Activated CD4-positive, alpha-beta T cell treated with anti-CD3 and anti-CD28 coated beads, Interleukin-2, amount 10 ng/mL, durations not matched to agents 24 days and 14 days (primary cell): ENCODE data around the gene MAP3K2. TPM values are rescaled to one million over a fixed set of nuclear protein-coding genes. Genes with fewer than 3 reads are reported as not detected.

ENCODE experiments used
- DNase-seq: peaks from one replicate; pipeline ENCODE4 v3.0.0; 2022
- H3K27ac Mint-ChIP-seq: one replicate; pipeline ENCODE4 v1.8.0; 2022; ENCODE audit warnings: mild to moderate bottlenecking, mixed read lengths
- H3K27me3 Mint-ChIP-seq: one replicate; pipeline ENCODE4 v1.8.0; 2022; ENCODE audit warnings: mixed read lengths
- H3K36me3 Mint-ChIP-seq: one replicate; pipeline ENCODE4 v1.8.0; 2022; ENCODE audit warnings: low read depth, mild to moderate bottlenecking, mixed read lengths
- H3K4me1 Mint-ChIP-seq: one replicate; pipeline ENCODE4 v1.8.0; 2021; ENCODE audit warnings: mixed read lengths
- H3K4me3 Mint-ChIP-seq: one replicate; pipeline ENCODE4 v1.8.0; 2022; ENCODE audit warnings: mild to moderate bottlenecking, moderate library complexity, mixed read lengths
- H3K9me3 Mint-ChIP-seq: one replicate; pipeline ENCODE4 v1.8.0; 2021; ENCODE audit warnings: mixed read lengths
- intact Hi-C: fragments of 100-400 bp; cut with micrococcal nuclease; formaldehyde crosslinking; loops from one replicate; pipeline ENCODE4 v1.15.1; 2023
- total RNA-seq: library from RNA; stranded (reverse); gene quantifications from 2 replicates; pipeline ENCODE4 v1.2.3, GENCODE V29; 2022

Gene MAP3K2
- total RNA-seq, 1 donor from 2014 or later: 53.7 TPM

DNA sequence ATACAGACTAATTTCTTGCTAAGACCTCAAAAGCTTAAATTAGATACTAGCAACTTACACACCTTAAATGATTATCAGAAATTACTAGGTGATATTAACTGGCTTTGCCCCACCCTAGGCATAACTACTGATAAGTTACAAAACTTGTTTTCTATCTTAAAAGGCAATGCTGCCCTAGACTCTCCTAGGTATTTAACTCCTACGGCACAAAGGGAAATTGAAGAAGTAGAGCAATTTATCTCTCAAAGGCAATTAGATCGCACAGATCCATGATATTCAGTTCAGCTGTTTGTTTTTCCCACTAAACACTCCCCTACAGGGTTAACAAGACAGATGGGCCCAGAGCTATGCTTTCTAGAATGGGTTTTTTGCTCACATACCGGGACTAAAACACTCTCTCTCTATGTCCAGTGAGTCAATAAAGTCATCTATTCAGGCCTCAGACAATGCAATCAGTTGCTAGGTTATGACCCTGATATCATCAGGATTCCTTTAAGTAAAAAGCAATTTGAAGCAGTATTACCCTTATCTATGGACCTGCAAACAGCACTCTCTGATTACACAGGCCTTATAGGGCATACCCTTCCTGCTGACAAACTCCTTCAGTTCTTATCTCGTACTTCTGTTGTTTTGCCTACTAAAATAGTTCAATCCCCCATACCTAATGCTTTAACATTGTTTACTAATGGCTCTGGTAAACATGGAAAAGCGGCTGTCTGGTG is 14.3 kb downstream of the MAP3K2 start:
- Mint-ChIP-seq H3K4me3 (no peak overlapping the region), H3K4me1 (peaks cover 10% of the 10 kb centered on the region), H3K27ac (no peak overlapping the region), H3K9me3 (peaks cover 30% of the 10 kb centered on the region), H3K27me3 (no peaks in the 10 kb centered on the region), H3K36me3 (peaks cover 48% of the 10 kb centered on the region)
- intact Hi-C loops: no loop called here
- DNase-seq: no peak

DNA sequence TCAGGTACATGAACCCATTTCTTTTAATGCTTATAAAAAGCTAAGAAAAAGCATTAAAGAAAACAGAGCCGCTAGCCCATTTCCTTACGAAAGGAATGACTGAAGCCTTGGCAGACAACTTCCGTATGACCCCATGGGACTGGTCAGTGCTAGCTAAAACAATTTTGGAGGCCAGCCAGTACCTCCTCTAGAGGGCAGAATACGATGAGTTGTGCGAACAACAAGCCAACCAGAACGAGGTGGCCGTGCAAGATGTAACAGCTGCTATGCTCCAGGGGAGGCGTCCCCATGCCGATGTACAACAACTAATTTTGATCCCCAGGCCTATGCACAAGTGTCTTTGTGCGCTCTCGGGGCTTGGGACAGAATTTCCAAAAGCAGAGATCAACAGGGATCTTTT is 16.7 kb downstream of the MAP3K2 start:
- Mint-ChIP-seq H3K36me3 (peaks cover 39% of the 10 kb centered on the region), H3K4me1 (peaks cover 5% of the 10 kb centered on the region), H3K27me3 (no peaks in the 10 kb centered on the region), H3K27ac (no peak overlapping the region), H3K4me3 (no peak overlapping the region), H3K9me3 (peaks cover 30% of the 10 kb centered on the region)
- no peak for DNase-seq
- intact Hi-C loops: no loop called here

DNA sequence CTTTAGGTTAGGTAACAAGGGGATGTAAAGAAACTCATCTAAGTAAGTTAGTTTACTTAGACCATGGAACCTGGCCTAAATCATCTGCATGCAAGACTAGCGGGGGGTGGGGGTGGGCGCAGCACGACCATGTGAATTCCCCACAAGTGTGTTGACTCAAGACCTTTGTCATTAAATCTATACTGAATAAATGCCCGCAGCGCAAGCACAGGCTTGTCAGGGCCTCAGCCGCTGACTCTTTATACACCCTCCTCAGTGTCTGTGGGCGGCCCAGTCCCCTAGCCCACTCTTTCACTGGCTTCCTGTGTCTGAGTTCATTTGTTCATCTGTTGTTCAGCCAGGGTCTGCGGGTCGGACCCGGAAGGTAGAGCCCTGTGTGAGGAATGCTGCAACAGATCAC is 17.8 kb downstream of the MAP3K2 start:
- DNase-seq: no peak
- Mint-ChIP-seq H3K4me1 (peaks cover 9% of the 10 kb centered on the region), H3K27ac (no peak overlapping the region), H3K4me3 (no peak overlapping the region), H3K27me3 (no peaks in the 10 kb centered on the region), H3K36me3 (peaks cover 33% of the 10 kb centered on the region), H3K9me3 (peaks cover 26% of the 10 kb centered on the region)
- intact Hi-C loops: no loop called here

DNA sequence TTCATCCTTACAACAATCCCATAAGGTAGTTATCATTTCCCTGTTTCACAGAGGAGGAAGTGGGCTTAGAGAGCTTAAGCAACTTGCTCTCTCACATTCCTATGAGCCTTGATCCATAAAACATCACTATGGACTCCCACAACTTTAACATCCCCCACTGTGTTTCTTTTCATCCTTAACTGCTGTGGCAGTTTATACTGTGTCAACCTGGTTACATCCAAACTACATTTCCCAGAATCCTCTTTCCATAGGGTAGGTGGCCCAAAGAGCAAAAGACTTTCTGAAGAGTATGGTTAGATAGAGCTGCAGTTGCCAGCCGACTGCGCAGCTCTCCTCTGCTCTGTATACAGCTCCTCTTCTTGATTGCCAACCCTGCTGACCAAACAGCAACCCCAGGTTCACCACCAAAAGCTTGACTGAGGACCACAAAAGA is 22.5 kb downstream of the MAP3K2 start:
- Mint-ChIP-seq H3K36me3 (peaks cover 9% of the 10 kb centered on the region), H3K27ac (no peak overlapping the region), H3K4me1 (peaks cover 13% of the 10 kb centered on the region), H3K9me3 (no peaks in the 10 kb centered on the region), H3K27me3 (no peaks in the 10 kb centered on the region), H3K4me3 (no peak overlapping the region)
- DNase-seq: no peak
- intact Hi-C loops: no loop called here

DNA sequence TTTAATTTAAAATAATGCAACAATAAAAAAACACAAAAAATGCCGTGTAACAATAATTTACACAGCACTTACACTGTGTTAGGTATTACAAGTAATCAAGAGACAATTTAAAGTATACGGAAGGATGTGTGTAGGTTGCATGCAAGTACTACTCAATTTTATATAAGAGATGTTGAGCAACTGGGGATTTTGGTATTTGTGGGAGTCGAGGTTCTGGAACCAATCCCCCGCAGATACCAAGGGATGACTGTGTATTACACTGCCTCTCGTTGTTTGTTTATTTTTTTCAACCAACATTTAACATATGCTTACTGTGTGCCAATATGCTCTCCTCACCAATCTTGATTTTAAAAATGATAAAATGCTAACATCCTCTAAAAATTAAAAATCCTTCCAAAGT is 24.8 kb downstream of the MAP3K2 start:
- Mint-ChIP-seq H3K36me3 (no peaks in the 10 kb centered on the region), H3K27ac (no peak overlapping the region), H3K9me3 (no peaks in the 10 kb centered on the region), H3K27me3 (no peaks in the 10 kb centered on the region), H3K4me1 (peaks cover 15% of the 10 kb centered on the region), H3K4me3 (no peak overlapping the region)
- no peak for DNase-seq
- intact Hi-C loops: no loop called here

DNA sequence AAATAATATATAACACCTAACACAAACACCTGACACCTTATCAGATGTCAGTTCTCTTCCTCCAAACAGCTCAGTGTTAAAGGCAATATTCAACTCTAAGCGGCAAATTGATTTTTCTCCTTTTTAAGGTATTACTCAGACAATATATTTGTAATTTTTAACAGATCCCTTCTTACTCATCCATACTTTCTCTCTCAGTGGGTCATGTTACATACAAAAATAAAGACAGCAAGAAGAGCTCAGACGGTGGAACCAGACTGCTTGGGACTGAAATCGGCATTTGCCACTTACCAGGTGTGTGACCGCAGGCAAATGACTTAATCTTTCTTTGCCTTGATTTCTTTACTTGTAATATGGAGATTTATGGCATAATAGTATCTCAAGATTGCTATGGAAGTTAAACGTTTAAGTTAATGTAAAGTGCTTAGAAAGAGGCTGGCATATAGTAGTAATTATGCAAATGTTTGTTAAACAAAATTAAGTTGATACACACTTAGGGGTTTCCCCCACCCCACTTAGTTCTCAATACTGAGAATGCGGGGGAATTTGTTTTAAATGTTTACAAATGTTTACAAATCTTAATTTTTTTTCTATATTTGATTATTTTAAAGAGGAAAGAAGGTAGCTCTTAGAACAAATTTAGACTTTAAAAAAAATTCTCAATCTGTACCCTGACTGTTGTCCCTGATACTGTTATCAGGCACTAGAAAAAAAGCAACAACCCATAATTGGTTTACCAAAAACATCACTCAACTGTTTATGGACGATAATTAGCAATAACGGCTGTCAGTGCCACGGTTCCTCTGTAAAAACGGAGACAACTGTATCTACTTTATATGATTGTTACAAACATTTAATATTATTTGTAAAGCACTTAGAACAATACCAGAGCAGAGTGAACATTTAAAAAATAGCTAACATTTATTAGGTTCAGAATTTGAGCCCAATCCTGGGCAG is 25.6 kb downstream of the MAP3K2 start:
- Mint-ChIP-seq H3K4me3 (no peak overlapping the region), H3K27ac (no peak overlapping the region), H3K9me3 (no peaks in the 10 kb centered on the region), H3K4me1 (peaks cover 16% of the 10 kb centered on the region), H3K27me3 (no peaks in the 10 kb centered on the region), H3K36me3 (no peaks in the 10 kb centered on the region)
- intact Hi-C loops: no loop called here
- DNase-seq: no peak

DNA sequence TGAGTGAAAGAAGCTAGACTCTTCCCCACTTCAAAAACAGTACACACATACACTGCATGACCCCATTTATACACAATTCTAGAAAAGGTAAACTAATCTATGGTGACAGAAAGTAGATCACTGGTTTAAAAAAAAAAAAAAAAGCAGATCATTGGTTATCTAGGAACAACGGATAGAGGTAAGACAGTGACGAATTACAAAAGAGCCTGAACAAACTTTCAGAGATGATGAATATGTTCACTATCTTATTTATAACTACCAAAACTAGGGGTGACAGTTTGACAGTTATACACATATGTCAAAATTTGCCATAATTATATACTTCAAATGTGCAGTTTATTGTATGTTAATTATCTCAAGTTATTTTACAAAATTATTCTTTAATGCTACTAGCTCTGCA is 27.5 kb downstream of the MAP3K2 start:
- Mint-ChIP-seq H3K4me1 (peaks cover 20% of the 10 kb centered on the region), H3K27ac (no peak overlapping the region), H3K36me3 (no peaks in the 10 kb centered on the region), H3K4me3 (no peak overlapping the region), H3K27me3 (no peaks in the 10 kb centered on the region), H3K9me3 (no peaks in the 10 kb centered on the region)
- no peak for DNase-seq
- intact Hi-C loops: no loop called here

DNA sequence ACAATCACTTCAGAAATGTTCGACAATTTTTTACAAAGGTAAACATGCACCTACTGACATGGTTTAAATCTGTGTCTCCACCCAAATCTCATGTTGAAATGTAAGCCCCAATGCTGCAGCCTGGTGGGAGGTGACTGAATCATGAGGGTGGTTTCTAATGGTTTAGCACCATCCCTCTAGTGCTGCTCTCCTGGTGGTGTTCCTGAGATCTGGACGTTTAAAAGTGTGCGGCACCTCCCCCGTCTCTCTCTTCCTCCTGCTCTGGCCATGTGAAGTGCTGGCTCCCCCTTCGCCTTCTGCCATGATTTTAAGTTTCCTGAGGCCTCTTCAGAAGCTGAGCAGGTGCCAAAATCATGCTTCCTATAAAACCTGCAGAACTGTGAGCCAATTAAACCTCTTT is 28.3 kb downstream of the MAP3K2 start:
- DNase-seq: no peak
- H3K27ac Mint-ChIP-seq: no peak overlapping the region
- H3K4me3 Mint-ChIP-seq: no peak overlapping the region
- H3K36me3 Mint-ChIP-seq: no peaks in the 10 kb centered on the region
- intact Hi-C loops: loop anchor here (5.0 kb wide), 1 partner anchor 103 kb away; no protein-coding TSS in a partner anchor
- H3K9me3 Mint-ChIP-seq: no peaks in the 10 kb centered on the region
- H3K27me3 Mint-ChIP-seq: no peaks in the 10 kb centered on the region
- H3K4me1 Mint-ChIP-seq: peaks cover 21% of the 10 kb centered on the region

DNA sequence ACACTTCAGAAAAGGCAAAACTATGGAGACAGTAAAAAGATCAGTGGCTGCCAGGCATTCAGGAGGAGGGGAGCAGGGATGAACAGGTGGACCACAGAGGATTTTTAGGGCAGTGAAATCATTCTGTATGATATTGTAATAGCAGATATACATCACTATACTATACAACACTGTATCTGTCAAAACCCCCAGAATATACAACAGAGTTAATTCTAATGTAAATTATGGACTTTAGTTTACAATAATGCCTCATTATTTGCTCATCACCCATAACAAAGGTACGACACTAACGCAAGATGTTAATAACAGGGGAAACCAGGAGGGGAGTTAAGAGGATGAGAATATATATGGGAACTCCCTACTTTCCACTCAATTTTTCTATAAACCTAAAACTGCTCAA is 28.8 kb downstream of the MAP3K2 start:
- no peaks in the 10 kb centered on the region for H3K9me3 Mint-ChIP-seq
- DNase-seq: no peak
- peaks cover 22% of the 10 kb centered on the region for H3K4me1 Mint-ChIP-seq
- no peaks in the 10 kb centered on the region for H3K27me3 Mint-ChIP-seq
- no peak overlapping the region for H3K27ac Mint-ChIP-seq
- H3K36me3 Mint-ChIP-seq: no peaks in the 10 kb centered on the region
- H3K4me3 Mint-ChIP-seq: no peak overlapping the region
- intact Hi-C loops: loop anchor here (5.0 kb wide), 1 partner anchor 103 kb away; no protein-coding TSS in a partner anchor

DNA sequence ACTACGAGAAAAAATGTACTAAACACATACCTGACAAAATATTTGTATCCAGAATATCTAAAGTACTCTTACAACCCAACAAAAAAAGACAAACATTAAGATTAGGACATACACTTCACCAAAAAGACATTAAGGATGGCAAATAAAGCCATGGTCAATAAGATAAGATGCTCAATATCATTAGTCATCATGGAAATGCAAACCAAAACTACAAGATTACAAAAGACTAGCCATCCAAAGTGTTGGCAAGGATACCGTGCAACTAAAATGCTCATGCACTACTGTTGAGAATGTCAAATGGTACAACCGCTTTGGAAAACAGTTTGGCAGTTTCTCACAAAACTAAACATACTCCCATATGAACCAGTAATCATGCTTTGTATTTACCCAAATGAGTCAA is 29.7 kb downstream of the MAP3K2 start:
- intact Hi-C loops: loop anchor here (5.0 kb wide), 1 partner anchor 104 kb away; no protein-coding TSS in a partner anchor
- DNase-seq: no peak
- Mint-ChIP-seq H3K27ac (no peak overlapping the region), H3K4me3 (no peak overlapping the region), H3K27me3 (no peaks in the 10 kb centered on the region), H3K4me1 (peaks cover 22% of the 10 kb centered on the region), H3K9me3 (no peaks in the 10 kb centered on the region), H3K36me3 (no peaks in the 10 kb centered on the region)

DNA sequence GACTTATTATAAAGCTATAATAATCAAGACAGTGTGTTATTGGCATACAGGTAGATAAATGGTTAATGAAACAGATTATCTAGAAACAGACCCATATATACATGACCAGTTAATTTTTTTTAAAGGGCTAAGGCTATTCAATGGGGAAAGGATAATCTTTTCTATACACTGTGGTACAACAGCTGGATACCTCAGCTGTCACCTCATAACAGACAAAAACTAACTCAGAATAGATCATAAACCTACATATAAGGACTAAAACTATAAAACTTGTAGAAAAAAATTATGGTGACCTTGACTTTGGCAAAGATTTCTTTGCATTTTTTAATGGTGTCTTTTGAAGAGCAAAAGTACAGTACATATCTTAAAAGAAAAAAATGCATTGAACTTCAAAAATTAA is 30.2 kb downstream of the MAP3K2 start:
- Mint-ChIP-seq H3K4me1 (peaks cover 22% of the 10 kb centered on the region), H3K36me3 (no peaks in the 10 kb centered on the region), H3K27ac (no peak overlapping the region), H3K4me3 (no peak overlapping the region), H3K27me3 (no peaks in the 10 kb centered on the region), H3K9me3 (no peaks in the 10 kb centered on the region)
- DNase-seq: no peak
- intact Hi-C loops: loop anchor here (5.0 kb wide), 1 partner anchor 105 kb away; no protein-coding TSS in a partner anchor

DNA sequence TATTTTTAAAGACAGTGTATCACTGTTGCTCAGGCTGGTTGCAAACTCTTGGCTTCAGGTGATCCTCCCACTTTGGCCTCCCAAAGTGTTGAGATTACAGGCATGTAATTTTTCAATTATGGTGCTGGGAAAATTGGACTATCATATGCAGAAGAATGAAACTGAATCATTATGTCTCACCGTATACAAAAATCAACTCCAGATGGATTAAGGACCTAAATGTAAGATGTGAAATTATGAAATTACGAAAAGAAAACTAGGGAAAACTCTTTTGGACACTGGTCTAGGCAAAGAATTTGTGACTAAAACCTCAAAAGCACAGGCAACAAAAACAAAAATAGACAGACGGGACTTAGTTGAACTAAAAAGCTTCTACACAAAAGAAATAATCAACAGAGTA is 31.2 kb downstream of the MAP3K2 start:
- DNase-seq: no peak
- Mint-ChIP-seq H3K36me3 (peaks cover 5% of the 10 kb centered on the region), H3K27ac (no peak overlapping the region), H3K27me3 (no peaks in the 10 kb centered on the region), H3K4me1 (peaks cover 19% of the 10 kb centered on the region), H3K4me3 (no peak overlapping the region), H3K9me3 (no peaks in the 10 kb centered on the region)
- intact Hi-C loops: loop anchor here (5.0 kb wide), 1 partner anchor 106 kb away; no protein-coding TSS in a partner anchor

DNA sequence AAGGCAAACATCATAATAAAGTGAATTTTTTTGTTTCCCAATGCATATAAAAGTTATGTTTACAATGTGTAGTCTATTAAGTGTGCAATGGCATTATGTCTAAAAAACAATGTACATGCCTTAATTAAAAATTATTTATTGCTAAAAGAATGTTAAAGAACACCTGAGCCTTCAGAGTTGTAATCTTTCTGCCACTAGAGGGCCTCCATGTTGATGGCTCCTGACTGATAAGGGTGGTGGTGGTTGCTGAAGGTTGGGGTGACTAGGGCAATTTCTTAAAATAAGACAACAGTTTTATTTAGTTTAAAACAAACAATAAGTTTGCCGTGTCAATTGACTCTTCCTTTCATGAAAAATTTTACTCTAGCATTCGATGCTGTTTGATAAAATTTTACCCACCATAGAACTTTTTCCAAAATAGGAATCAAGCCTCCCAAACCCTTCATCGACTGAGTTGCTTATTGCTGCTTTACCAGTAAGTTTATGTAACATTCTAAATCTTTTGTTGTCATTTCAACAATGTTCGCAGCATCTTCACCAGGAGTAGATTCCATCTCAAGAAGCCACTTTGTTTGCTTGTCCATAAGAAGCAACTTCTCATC is 32.3 kb downstream of the MAP3K2 start:
- DNase-seq: peak; percentile 76
- H3K9me3 Mint-ChIP-seq: no peaks in the 10 kb centered on the region
- no peak overlapping the region for H3K4me3 Mint-ChIP-seq
- peaks cover 21% of the 10 kb centered on the region for H3K4me1 Mint-ChIP-seq
- H3K36me3 Mint-ChIP-seq: peaks cover 5% of the 10 kb centered on the region
- no peak overlapping the region for H3K27ac Mint-ChIP-seq
- no peaks in the 10 kb centered on the region for H3K27me3 Mint-ChIP-seq
- intact Hi-C loops: loop anchor here (1.0 to 5.0 kb wide), 3 partner anchors 61 to 124 kb away; no protein-coding TSS in a partner anchor
